ENCODE data around the gene ATXN1.

ATXN1 gene

DNA sequence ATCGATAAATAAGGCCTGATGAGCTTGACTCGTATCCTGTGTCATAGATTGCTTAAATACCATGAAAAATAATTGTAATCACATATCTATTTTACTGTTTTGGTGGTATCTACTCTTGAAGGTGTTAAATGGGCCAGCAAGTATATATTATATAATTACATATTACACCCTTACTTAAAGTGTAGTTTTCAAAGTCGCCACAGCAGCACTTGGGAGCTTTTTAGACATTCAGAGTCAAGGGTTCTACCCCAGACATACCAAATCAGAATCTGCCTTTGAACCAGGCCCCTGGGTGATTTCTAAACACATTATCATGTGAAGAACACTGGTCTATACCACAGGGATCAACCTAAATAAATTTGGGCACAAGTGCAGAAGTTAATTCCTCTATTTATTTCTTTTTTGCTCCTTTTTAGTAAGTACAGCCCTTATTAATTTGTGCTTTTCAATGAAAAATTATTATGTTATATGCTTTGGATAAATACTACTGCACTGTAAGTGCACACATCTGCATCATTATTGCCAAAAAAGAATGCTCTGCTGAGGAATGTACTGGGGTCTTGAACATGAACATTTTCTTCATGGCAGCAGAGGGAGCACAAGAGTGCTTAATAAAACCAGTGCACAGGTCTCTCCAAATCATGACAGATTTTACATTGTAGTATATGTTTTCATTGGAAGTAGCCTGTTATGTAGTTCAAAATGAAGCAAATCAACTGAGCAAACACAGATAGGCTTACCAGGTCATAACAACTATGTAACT is 3.1 kb upstream of the ATXN1 start:
- in situ Hi-C loops (cut with MboI; ENCODE audit: low sequenced_read_pairs), result loop anchor here (25.0 kb wide), 2 partner anchors 252 to 427 kb away; no protein-coding TSS in a partner anchor

DNA sequence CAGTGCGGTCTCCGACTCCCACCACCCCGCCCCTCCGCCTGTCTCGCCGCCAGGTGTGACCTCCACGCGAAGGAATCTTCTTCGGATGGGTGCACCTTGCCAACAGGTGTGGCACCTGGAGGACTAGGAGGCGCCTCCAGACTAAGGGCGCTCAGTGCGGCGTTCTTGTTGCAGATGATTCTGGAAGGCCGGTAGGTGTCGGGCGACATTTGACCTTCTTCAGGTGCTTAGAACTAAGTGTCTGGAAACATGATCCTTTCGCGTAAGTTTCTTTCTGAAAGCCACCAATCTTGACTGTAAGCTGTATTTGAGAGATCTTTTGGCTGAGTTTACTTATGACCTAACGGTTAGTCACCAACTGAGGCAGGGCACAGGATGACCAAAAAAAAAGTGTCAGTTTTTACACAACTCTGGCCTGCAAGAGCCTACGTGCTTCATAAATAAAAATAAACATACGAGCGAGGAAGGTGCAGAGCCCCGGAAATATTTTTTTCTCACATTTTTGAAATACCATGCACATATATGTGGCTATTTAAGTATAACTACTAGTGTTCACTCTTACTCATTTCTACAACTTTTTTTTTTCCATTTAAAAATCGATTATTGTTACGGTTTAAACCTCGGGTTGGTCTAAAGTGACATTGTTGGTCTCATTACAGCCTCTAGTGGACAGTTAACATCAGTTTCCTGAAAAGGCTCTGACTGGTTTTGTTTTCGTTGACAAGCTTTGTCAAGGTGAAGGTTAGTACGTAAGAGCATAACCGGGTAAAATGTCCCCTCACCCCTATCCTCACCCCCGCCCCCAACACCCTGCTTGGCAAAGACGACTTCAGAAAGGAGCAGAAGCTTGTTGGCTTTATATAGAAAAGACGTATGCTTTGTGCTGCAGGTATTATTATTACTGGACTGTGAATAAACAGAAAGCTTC is 1.6 kb upstream of the ATXN1 start:
- in situ Hi-C loops (cut with MboI; ENCODE audit: low sequenced_read_pairs), result loop anchor here (25.0 kb wide), 2 partner anchors 251 to 426 kb away; no protein-coding TSS in a partner anchor

DNA sequence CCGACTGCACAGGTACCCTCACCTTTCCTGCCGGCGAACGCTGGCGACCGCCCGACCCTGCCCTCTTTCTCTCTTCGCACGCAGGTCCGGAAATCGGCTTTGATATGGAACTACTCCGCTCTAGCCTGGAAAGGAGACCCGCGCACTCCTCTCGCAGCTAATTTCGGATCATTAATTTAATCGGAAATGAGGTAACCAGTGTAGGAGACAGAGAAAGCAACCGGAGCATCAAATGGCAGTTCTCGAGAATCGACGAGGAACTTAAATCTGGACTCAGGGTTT is 949 bp upstream of the ATXN1 start:
- in situ Hi-C loops (cut with MboI; ENCODE audit: low sequenced_read_pairs), result loop anchor here (25.0 kb wide), 2 partner anchors 250 to 425 kb away; no protein-coding TSS in a partner anchor

- in situ Hi-C loops (cut with MboI; ENCODE audit: low sequenced_read_pairs), result loop anchor here (25.0 kb wide), 2 partner anchors 249 to 424 kb away; no protein-coding TSS in a partner anchor
These were observed 409 bp upstream of the ATXN1 start for GRCh38 chr6:16761471-16762267.

GRCh38 chr6:16759646-16760515 is 1.4 kb downstream of the ATXN1 start:
- in situ Hi-C loops (cut with MboI; ENCODE audit: low sequenced_read_pairs), result loop anchor here (25.0 kb wide), 2 partner anchors 248 to 423 kb away; no protein-coding TSS in a partner anchor

DNA sequence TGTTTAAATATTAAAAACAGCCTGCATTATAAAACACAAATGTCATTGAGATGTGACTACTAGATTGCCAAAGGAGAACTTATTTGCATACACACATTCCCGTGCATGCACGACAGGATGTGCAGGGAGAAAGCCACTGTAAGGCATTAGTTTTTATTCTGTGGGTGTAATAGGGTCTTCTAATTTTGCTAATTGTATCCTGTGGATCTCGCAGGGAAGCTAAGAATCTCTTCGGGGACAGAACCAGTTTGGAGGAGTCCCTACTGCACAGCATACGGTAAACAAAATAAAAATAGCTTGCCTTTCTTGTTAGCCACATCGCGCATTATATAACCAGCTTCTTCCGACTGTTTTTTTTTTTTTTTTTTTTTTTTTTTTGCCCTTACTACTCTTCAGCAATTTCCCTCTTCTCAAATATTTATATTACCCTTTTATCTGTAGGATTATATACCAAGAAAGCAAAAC is 2.0 kb downstream of the ATXN1 start:
- in situ Hi-C loops (cut with MboI; ENCODE audit: low sequenced_read_pairs), result loop anchor here (25.0 kb wide), 2 partner anchors 247 to 422 kb away; no protein-coding TSS in a partner anchor

DNA sequence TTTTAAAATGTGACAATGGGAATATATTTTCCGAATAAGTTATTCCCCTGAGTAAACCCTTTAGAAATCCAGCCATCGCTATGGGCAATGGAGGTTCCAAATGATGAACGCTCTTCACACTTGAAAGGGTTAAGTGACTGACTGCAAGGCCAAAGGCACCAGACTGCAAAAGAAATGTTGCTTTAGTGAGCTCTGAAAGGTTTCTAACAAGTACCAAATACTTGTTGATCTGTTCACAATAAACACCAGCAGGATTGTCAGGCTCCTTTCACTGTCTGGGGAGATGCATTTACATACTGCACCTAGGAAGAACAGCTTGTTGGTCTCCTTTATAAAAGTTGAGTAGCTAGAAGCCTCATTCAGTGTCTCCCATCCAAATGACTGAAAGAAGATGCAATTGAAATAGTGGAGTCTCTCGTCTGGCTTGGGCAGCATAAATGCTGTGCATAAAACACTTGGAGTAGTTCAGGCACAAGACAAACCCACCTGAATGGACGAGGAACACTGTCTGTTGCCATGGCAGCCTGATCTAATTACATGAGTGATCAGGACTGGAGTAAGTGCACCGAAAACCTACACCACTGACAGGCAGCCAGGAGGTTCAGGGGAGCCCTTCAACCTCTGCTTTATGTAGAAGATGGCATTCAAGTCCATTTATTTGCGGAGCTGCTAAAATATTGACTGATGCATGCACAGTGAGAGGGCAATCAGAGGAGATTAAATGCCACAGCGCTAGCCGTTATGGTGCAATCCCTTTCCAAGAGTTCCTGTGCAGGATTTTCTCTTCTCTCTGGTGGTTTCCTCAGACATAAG is 2.9 kb downstream of the ATXN1 start:
- in situ Hi-C loops (cut with MboI; ENCODE audit: low sequenced_read_pairs), result loop anchor here (25.0 kb wide), 2 partner anchors 246 to 421 kb away; no protein-coding TSS in a partner anchor

DNA sequence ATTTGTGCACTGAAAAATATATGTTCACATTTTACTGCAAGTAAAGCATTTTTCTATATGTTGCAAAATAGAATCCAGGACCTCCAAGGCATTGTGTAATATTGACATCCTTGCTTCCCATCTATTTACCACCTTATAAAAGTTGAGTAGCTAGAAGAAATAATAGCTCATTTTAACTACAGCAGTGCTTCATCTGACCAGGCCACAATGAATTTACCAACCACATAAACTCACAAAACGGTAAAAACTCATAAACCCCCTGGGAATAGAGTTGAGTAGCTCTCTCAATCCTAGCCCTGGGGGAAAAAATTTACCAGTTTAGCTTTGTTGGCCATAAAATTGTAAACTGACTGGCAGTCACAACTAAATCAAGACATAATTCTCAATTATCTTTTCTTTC is 3.9 kb downstream of the ATXN1 start:
- in situ Hi-C loops (cut with MboI; ENCODE audit: low sequenced_read_pairs), result loop anchor here (25.0 kb wide), 2 partner anchors 245 to 420 kb away; no protein-coding TSS in a partner anchor

DNA sequence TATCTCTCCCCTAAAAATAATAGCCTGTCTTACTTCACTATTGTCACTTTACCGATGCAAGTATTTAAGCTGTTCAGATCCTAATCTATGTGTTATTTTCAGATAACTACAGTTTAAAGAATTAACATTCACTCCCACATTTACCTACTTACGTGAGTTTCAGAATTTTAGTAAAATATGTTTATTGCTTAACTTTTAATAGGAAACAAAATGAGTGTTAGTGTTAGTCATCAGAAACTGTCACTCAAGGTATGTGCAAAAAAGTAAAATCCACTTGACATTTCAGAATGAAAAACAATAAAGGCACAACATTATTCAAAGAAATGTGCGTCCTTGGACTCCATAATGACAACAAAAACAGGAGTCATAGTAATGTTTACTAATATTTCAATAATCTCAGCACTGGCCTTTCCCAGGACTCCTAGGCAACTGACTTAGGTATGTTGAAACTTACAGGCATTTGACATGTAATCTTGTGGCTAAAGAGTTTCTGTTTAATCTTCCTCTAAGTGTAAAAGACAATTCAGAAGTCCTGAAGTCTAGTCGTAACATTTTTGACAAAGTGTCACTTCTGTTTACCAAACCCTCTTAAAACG is 4.5 kb downstream of the ATXN1 start:
- in situ Hi-C loops (cut with MboI; ENCODE audit: low sequenced_read_pairs), result loop anchor here (25.0 kb wide), 2 partner anchors 244 to 419 kb away; no protein-coding TSS in a partner anchor

DNA sequence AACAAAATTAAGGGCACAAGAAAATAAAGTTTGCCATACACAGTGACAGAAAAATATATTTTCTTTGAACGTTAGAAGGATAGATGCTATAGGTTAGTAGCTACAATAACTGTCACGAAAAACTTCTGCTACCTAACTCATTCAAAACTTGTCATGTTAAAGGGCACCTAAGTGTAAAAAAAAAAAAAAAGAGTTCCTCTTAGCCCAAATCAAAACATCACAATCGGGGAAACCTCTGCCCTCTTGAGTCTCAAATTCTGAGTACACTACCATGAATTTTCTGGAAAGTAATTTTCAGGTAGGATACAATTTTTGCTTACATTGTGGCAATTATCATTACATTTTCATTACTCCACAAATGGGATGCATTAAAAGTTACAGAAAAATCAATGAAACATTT is 5.7 kb downstream of the ATXN1 start:
- in situ Hi-C loops (cut with MboI; ENCODE audit: low sequenced_read_pairs), result loop anchor here (25.0 kb wide), 2 partner anchors 243 to 418 kb away; no protein-coding TSS in a partner anchor

- in situ Hi-C loops (cut with MboI; ENCODE audit: low sequenced_read_pairs), result loop anchor here (25.0 kb wide), 2 partner anchors 243 to 418 kb away; no protein-coding TSS in a partner anchor
These were observed 6.4 kb downstream of the ATXN1 start for GRCh38 chr6:16754876-16755275.

DNA sequence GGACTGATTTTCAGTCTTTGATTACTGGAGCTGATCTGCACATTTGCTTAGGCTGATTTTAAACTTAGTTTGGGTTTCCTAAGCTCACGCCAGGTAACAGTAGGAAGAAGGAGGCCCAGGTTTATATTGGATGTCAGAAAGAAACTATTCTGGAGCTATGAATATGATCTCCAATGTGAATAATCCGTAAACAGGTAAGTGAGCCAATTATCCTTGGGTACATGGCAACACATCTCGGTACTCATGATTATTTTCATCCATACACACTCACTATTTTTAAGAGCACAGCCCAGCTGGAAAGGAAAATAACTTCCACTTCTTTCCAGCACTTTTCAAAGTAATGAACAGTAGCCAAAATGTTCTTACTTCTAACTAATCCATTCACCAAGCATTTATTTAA is 7.0 kb downstream of the ATXN1 start:
- in situ Hi-C loops (cut with MboI; ENCODE audit: low sequenced_read_pairs), result loop anchor here (25.0 kb wide), 2 partner anchors 242 to 417 kb away; no protein-coding TSS in a partner anchor

- in situ Hi-C loops (cut with MboI; ENCODE audit: low sequenced_read_pairs), result loop anchor here (25.0 kb wide), 2 partner anchors 241 to 416 kb away; no protein-coding TSS in a partner anchor
These were observed 7.9 kb downstream of the ATXN1 start for GRCh38 chr6:16753341-16753740.

- in situ Hi-C loops (cut with MboI; ENCODE audit: low sequenced_read_pairs), result loop anchor here (25.0 kb wide), 2 partner anchors 240 to 415 kb away; no protein-coding TSS in a partner anchor
These were observed 8.9 kb downstream of the ATXN1 start for GRCh38 chr6:16752206-16752866.

- in situ Hi-C loops (cut with MboI; ENCODE audit: low sequenced_read_pairs), result loop anchor here (25.0 kb wide), 2 partner anchors 239 to 414 kb away; no protein-coding TSS in a partner anchor
These were observed 9.9 kb downstream of the ATXN1 start for GRCh38 chr6:16751251-16751946.

GRCh38 chr6:16750566-16750965 is 10.7 kb downstream of the ATXN1 start:
- in situ Hi-C loops (cut with MboI; ENCODE audit: low sequenced_read_pairs), result loop anchor here (25.0 kb wide), 2 partner anchors 238 to 413 kb away; no protein-coding TSS in a partner anchor

Measured in HL-60/S4 treated with phorbol 12-myristate 13-acetate at 8.2 ng/mL for 4 days and 3 days (cell line).